Measurements from ENCODE around the gene LGALS13. TPM values are rescaled to one million over a fixed set of nuclear protein-coding genes. Genes with fewer than 3 reads are reported as not detected.
A peak's percentile ranks its signal among the peaks of the same experiment; 100 is the strongest.

The LGALS13 gene
- polyA plus RNA-seq, 2 of the 4 experiments (the other 2 are of a cell fraction): not detected

DNA sequence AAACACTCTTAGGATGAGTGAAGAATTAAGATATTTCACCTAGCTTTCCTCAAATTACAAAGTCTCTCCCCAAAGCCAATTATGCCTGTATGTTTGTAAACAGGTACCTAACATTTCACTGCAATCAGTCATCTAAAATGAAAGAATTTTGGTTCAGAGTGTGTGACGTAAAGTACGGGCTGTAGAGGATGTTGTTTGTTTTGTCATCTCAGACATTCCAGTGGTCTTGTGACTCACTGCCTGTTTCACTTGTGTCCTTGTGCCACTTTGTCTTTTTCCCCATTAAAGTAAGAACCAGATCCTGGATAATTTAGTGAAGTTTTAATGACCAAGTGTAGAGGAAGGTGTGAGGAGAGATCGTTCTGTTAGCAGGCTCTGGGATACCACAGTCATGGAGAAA is 33.7 kb upstream of the LGALS13 start:
- 6% methylated on average over 3 of the region's 3 CpGs for WGBS (ENCODE audit: missing lambda C conversion rate)
- POLR2A ChIA-PET: no interaction called here
- H3K4me2 ChIP-seq: peak overlapping the region; percentile 43

DNA sequence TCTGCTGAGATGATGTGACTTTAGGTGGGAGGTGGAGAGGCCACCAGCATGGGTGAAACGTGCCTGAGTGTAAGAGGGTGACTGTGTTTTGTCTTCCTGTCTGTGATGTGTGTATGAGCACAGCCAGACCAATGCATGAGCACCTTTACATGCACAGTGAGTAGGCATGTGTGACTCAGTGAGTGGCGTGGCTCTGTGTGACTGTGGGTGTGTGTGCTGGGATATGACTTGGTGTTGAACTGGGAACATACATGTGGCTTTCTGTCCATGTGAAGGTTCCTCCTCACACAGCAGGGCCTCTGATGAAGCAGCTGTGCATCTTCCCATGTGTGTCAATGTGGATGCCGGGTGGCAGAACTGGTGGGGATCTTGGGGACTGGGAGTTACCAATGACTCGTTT is 19.9 kb upstream of the LGALS13 start:
- ChIA-PET CTCF (interaction anchor here (1.0 kb wide), 1 partner anchor 41 kb away, joined by 3 read pairs; no protein-coding TSS in a partner anchor), POLR2A (no interaction called here)
- FAIRE-seq (peak; percentile 54), ATAC-seq (peak in 1 of 2 experiments; percentile 36; a peak in 1 of 6 replicates), DNase-seq (ENCODE audit: low read depth in 1 of 2, low spot score in 1 of 2) (no peak)
- TF ChIP-seq, protein P1, sequence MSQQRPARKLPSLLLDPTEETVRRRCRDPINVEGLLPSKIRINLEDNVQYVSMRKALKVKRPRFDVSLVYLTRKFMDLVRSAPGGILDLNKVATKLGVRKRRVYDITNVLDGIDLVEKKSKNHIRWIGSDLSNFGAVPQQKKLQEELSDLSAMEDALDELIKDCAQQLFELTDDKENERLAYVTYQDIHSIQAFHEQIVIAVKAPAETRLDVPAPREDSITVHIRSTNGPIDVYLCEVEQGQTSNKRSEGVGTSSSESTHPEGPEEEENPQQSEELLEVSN (IDR thresholded peaks at IDR 0.05; ENCODE audit: borderline replicate concordance, low read depth): no peak
- TF ChIP-seq, protein P2, sequence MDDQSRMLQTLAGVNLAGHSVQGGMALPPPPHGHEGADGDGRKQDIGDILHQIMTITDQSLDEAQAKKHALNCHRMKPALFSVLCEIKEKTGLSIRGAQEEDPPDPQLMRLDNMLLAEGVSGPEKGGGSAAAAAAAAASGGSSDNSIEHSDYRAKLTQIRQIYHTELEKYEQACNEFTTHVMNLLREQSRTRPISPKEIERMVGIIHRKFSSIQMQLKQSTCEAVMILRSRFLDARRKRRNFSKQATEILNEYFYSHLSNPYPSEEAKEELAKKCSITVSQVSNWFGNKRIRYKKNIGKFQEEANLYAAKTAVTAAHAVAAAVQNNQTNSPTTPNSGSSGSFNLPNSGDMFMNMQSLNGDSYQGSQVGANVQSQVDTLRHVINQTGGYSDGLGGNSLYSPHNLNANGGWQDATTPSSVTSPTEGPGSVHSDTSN (IDR thresholded peaks at IDR 0.05): no peak
- TF ChIP-seq MYC (IDR thresholded peaks at IDR 0.05; ENCODE audit: borderline replicate concordance, low read length) (no peak), ESRRA (IDR thresholded peaks at IDR 0.05; ENCODE audit: borderline replicate concordance, low read length) (no peak), POLR2A (IDR thresholded peaks at IDR 0.05; ENCODE audit: low read length) (peak; percentile 11; the same call in 1 of the 2 replicates)
- no peaks in the 10 kb centered on the region for H3K4me1 ChIP-seq
- H3K27ac ChIP-seq: no peak overlapping the region
- no peak overlapping the region for H3K4me3 ChIP-seq
- H3K9me3 ChIP-seq: peaks cover 16% of the 10 kb centered on the region
- H3K4me2 ChIP-seq: no peak overlapping the region
- WGBS (ENCODE audit: missing lambda C conversion rate): under 1% methylated on average over 4 of the region's 4 CpGs

More for the DNA sequence above, 33.7 kb upstream of the LGALS13 start:
- H3K9me3 ChIP-seq: peaks cover 9% of the 10 kb centered on the region; the same call in 1 of the 3 replicates
- peak in 1 of 2 experiments; percentile 43; a peak in 2 of 6 replicates for ATAC-seq
- no peak for TF ChIP-seq FOSL2 (IDR thresholded peaks at IDR 0.05)
- peak; percentile 60 for TF ChIP-seq FOSL2 (CRISPR knock-in tag; IDR thresholded peaks at IDR 0.05)
- no peak for TF ChIP-seq KDM5A (IDR thresholded peaks at IDR 0.05)
- CTCF ChIA-PET: interaction anchor here (0.9 to 2.7 kb wide), 3 partner anchors 17 to 104 kb away, joined by 3 to 14 read pairs (median 4); no protein-coding TSS in a partner anchor
- H3K27ac ChIP-seq: no peak overlapping the region
- no peak overlapping the region for H3K4me3 ChIP-seq
- DNase-seq (ENCODE audit: low read depth in 1 of 2, low spot score in 1 of 2): peak; percentile 27 to 37
- FAIRE-seq: peak; percentile 99
- H3K4me1 ChIP-seq: peaks cover 7% of the 10 kb centered on the region; the same call in 2 of the 3 replicates

DNA sequence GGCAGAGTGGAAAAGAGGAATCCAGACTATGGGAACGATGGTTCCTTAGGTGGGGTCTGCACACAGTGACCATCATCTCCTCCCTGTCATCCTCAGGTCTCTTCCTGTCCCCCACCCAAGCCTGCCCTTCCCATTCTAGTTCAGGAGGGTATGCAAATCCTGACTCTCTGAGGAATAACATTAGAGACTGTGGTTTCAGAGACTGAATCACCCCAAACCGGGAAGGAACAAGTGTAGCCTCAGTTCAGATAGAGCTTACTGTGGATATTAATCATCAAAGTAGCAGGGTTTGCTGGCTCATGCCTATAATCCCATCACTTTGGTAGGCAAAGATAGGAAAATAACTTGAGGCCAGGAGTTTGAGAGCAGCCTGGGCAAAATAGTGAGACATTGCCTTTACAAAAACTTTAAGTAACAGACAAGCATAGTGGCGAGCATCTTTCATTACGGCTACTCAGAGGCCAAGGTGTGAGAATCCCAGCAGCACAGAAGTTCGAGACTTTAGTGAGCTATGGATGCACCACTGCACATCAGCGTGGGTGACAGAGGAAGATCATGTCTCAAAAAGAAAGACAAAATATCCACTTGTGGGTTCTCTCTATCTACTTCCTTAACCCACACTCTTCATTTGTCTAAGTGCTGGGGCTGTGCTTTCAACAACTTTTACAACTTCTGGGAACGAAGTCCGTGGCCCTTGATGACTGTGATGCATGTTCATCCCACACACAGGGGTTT is 19.3 kb upstream of the LGALS13 start:
- WGBS (ENCODE audit: missing lambda C conversion rate): 8% methylated on average over 8 of the region's 8 CpGs
- H3K27ac ChIP-seq: no peak overlapping the region
- FAIRE-seq: peak; percentile 93
- ChIA-PET POLR2A (no interaction called here), CTCF (interaction anchor here (1.0 kb wide), 1 partner anchor 41 kb away, joined by 3 read pairs; no protein-coding TSS in a partner anchor)
- no peak; a peak in 1 of 6 replicates for ATAC-seq
- H3K9me3 ChIP-seq: peaks cover 17% of the 10 kb centered on the region
- no peaks in the 10 kb centered on the region for H3K4me1 ChIP-seq
- H3K4me3 ChIP-seq: no peak overlapping the region
- no peak for TF ChIP-seq SMC3 (IDR thresholded peaks at IDR 0.05)
- TF ChIP-seq HOXB13 (CRISPR knock-in tag; IDR thresholded peaks at IDR 0.05; ENCODE audit: low read depth): no peak
- no peak for TF ChIP-seq TFCP2L1 (CRISPR knock-in tag; IDR thresholded peaks at IDR 0.05)
- TF ChIP-seq, protein P3, sequence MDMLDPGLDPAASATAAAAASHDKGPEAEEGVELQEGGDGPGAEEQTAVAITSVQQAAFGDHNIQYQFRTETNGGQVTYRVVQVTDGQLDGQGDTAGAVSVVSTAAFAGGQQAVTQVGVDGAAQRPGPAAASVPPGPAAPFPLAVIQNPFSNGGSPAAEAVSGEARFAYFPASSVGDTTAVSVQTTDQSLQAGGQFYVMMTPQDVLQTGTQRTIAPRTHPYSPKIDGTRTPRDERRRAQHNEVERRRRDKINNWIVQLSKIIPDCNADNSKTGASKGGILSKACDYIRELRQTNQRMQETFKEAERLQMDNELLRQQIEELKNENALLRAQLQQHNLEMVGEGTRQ (IDR thresholded peaks at IDR 0.05): no peak
- TF ChIP-seq, protein P4, sequence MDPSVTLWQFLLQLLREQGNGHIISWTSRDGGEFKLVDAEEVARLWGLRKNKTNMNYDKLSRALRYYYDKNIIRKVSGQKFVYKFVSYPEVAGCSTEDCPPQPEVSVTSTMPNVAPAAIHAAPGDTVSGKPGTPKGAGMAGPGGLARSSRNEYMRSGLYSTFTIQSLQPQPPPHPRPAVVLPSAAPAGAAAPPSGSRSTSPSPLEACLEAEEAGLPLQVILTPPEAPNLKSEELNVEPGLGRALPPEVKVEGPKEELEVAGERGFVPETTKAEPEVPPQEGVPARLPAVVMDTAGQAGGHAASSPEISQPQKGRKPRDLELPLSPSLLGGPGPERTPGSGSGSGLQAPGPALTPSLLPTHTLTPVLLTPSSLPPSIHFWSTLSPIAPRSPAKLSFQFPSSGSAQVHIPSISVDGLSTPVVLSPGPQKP (IDR thresholded peaks at IDR 0.05; ENCODE audit: low read depth, low read length): no peak
- TF ChIP-seq MYC (IDR thresholded peaks at IDR 0.05; ENCODE audit: borderline replicate concordance, low read length): no peak
- TF ChIP-seq EP300 (IDR thresholded peaks at IDR 0.05): no peak
- no peak for TF ChIP-seq RNF2 (IDR thresholded peaks at IDR 0.05; ENCODE audit: borderline replicate concordance, low read depth)
- TF ChIP-seq FOXS1 (CRISPR knock-in tag; IDR thresholded peaks at IDR 0.05): no peak
- no peak for TF ChIP-seq EHF (CRISPR knock-in tag; IDR thresholded peaks at IDR 0.05)
- no peak for TF ChIP-seq CBX8 (IDR thresholded peaks at IDR 0.05)
- TF ChIP-seq HOXA7 (CRISPR knock-in tag; IDR thresholded peaks at IDR 0.05): no peak
- TF ChIP-seq ESRRA (IDR thresholded peaks at IDR 0.05; ENCODE audit: borderline replicate concordance, low read length): no peak
- no peak for TF ChIP-seq ZNF302 (CRISPR knock-in tag; IDR thresholded peaks at IDR 0.05)
- TF ChIP-seq HEYL (CRISPR knock-in tag; IDR thresholded peaks at IDR 0.05): no peak
- TF ChIP-seq RFX5 (IDR thresholded peaks at IDR 0.05): no peak
- TF ChIP-seq, protein P5, sequence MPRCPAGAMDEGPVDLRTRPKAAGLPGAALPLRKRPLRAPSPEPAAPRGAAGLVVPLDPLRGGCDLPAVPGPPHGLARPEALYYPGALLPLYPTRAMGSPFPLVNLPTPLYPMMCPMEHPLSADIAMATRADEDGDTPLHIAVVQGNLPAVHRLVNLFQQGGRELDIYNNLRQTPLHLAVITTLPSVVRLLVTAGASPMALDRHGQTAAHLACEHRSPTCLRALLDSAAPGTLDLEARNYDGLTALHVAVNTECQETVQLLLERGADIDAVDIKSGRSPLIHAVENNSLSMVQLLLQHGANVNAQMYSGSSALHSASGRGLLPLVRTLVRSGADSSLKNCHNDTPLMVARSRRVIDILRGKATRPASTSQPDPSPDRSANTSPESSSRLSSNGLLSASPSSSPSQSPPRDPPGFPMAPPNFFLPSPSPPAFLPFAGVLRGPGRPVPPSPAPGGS (IDR thresholded peaks at IDR 0.05): no peak
- TF ChIP-seq ZC3H11A (IDR thresholded peaks at IDR 0.05): no peak
- TF ChIP-seq, protein P6, sequence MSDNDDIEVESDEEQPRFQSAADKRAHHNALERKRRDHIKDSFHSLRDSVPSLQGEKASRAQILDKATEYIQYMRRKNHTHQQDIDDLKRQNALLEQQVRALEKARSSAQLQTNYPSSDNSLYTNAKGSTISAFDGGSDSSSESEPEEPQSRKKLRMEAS (IDR thresholded peaks at IDR 0.05): no peak
- no peak overlapping the region for H3K4me2 ChIP-seq
- DNase-seq (ENCODE audit: low read depth in 1 of 2, low spot score in 1 of 2): no peak
